Keratinocyte (primary cell): ENCODE data around the gene CEACAM18. TPM values are rescaled to one million over a fixed set of nuclear protein-coding genes. Genes with fewer than 3 reads are reported as not detected.

Experiments used
- DNase-seq: peaks from one replicate; pipeline ENCODE4 v3.0.0-alpha.2; 2011; ENCODE audit warnings: low read depth, missing footprints, low spot score
- FAIRE-seq: peaks from 2 replicates; lab custom pipeline; 2011; peaks lifted over from hg19 to GRCh38; lab: Jason Lieb, UNC
- H2AFZ ChIP-seq: 2 replicates; pipeline ENCODE4 v1.6.0; 2012; ENCODE audit warnings: low read length, control low read depth, inconsistent platforms; ENCODE audit not compliant: control insufficient read depth
- H3K27ac ChIP-seq: 2 replicates; pipeline ENCODE4 v1.5.1; 2011; ENCODE audit warnings: low read length; ENCODE audit not compliant: control insufficient read depth, insufficient read depth
- H3K27me3 ChIP-seq: 3 replicates; pipeline ENCODE4 v1.6.0; 2011; ENCODE audit warnings: low read length; ENCODE audit not compliant: control insufficient read depth, insufficient read depth; ENCODE audit errors: extremely low read depth
- H3K36me3 ChIP-seq, 2 experiments: 2 replicates in 1 of 2; 3 replicates in 1 of 2; pipeline ENCODE4 v1.5.1; 2011; ENCODE audit warnings: low read length in 2 of 2, mild to moderate bottlenecking in 1 of 2; ENCODE audit not compliant: control insufficient read depth in 2 of 2, insufficient read depth in 2 of 2; ENCODE audit errors: extremely low read depth in 1 of 2
- H3K4me1 ChIP-seq: 3 replicates; pipeline ENCODE4 v1.5.1; 2011; ENCODE audit warnings: low read length; ENCODE audit not compliant: control insufficient read depth, insufficient read depth; ENCODE audit errors: extremely low read depth
- H3K4me2 ChIP-seq: 3 replicates; pipeline ENCODE4 v1.6.0; 2011; ENCODE audit warnings: low read depth, low read length; ENCODE audit not compliant: control insufficient read depth, insufficient read depth; ENCODE audit errors: extremely low read depth
- H3K4me3 ChIP-seq, 3 experiments: fragments of 200-600 bp in 1 of 3; sonication (generic) in 1 of 3; 2 replicates in 2 of 3; 3 replicates in 1 of 3; pipeline ENCODE4 v1.5.1; 2011 to 2016; ENCODE audit warnings: low read length in 3 of 3, mild to moderate bottlenecking in 3 of 3, control low read depth in 2 of 3, inconsistent platforms in 1 of 3, low read depth in 1 of 3, mixed read lengths in 1 of 3, mixed run types in 1 of 3, moderate library complexity in 1 of 3; ENCODE audit not compliant: control insufficient read depth in 2 of 3, insufficient read depth in 2 of 3; ENCODE audit errors: extremely low read depth in 1 of 3
- H3K79me2 ChIP-seq: 2 replicates; pipeline ENCODE4 v1.6.0; 2012; ENCODE audit warnings: low read length; ENCODE audit not compliant: control insufficient read depth, insufficient read depth
- H3K9ac ChIP-seq: 3 replicates; pipeline ENCODE4 v1.6.0; 2011; ENCODE audit warnings: low read length; ENCODE audit not compliant: control insufficient read depth, insufficient read depth; ENCODE audit errors: extremely low read depth
- H3K9me1 ChIP-seq: 3 replicates; pipeline ENCODE4 v1.6.0; 2011; ENCODE audit warnings: low read length; ENCODE audit not compliant: control insufficient read depth, insufficient read depth; ENCODE audit errors: extremely low read depth
- H3K9me3 ChIP-seq: 2 replicates; pipeline ENCODE4 v1.5.1; 2012; ENCODE audit warnings: low read depth, low read length; ENCODE audit not compliant: control insufficient read depth
- H4K20me1 ChIP-seq: 3 replicates; pipeline ENCODE4 v1.6.0; 2011; ENCODE audit warnings: low read length; ENCODE audit not compliant: control insufficient read depth, insufficient read depth; ENCODE audit errors: extremely low read depth
- EZH2 ChIP-seq: IDR thresholded peaks from one replicate; pipeline ENCODE4 v1.6.1; 2012; ENCODE audit warnings: inconsistent platforms, mild to moderate bottlenecking, low read length, moderate library complexity
- dilution Hi-C: fragments of 300-500 bp; cut with MboI; formaldehyde crosslinking; loops from one replicate; pipeline ENCODE4 v1.7.0; 2020; ENCODE audit warnings: low sequenced_read_pairs; ENCODE audit not compliant: extremely low pct_ligation_motif_present
- polyA plus RNA-seq, 5 experiments: library from polyadenylated mRNA; depleted of rRNA in 3 of 5; stranded (reverse) in 3 of 5; stranded (forward) in 1 of 5; unstranded in 1 of 5; fragments of >200 nt; gene quantifications; 1 replicate in 1 of 5; 2 replicates in 3 of 5; 3 replicates in 1 of 5; pipeline versions ENCODE4 v1.2.1 to v1.2.3, GENCODE V29; 2011 to 2012; ENCODE audit warnings: missing spikeins in 2 of 5, low read depth in 1 of 5, low replicate concordance in 1 of 5
- TF ChIP-seq, protein P1 (sequence below), 3 experiments: IDR thresholded peaks in 1 of 3; conservative IDR thresholded peaks in 1 of 3; optimal IDR thresholded peaks in 1 of 3; 2 replicates in 2 of 3; 3 replicates in 1 of 3; pipeline versions ENCODE3 to v1.5.1; 2011; ENCODE audit warnings: low read length in 3 of 3, mild to moderate bottlenecking in 3 of 3, moderate library complexity in 2 of 3, control low read depth in 1 of 3, inconsistent platforms in 1 of 3; ENCODE audit not compliant: insufficient read depth in 2 of 3; ENCODE audit errors: extremely low read depth in 1 of 3

The CEACAM18 gene
- polyA plus RNA-seq, 1 donor (not counting 4 experiments of a cell fraction or from before 2014, with no cell fraction given), result not detected

DNA sequence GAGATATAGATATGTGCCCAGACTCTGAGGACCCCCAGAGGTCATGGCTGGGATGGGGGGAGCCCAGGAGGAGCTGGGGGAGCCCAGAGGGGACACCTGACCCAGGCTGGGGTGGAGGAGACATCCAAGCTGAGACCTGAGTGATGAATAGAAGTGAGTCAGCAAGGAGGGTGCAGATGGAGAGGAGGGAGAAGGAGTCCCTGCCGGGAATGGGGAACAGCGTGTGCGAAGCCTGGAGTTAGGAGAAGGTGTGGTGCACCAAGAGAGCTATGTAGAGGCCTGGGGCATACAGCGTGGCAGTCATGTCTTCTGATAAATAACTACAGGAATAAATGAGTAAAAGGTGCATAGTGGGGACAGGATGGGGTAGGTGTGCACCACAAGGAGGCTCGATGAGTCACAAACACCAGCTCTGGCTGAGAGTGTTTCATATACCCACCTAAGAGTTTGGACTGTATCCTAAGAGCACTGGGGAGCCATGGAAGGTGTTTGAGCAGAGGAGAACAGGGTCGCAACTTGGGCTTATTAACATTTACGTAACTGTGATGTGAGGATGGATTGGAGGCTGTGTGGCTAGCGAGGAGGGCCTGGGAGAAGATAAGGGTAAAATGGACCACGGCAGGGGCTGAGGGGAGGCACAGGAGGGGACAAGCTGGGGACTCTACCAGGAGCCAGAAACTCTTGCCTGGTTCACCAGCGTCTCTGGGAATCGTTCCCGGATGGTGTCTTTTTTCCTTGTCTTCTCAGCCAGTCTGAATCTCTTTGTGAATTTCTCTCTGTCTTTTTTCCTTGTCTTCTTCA, 1.4 kb downstream of the CEACAM18 start:
- Histone ChIP-seq H3K79me2 (no peaks in the 10 kb centered on the region), H4K20me1 (no peaks in the 10 kb centered on the region), H3K9me3 (no peaks in the 10 kb centered on the region), H3K27ac (no peak overlapping the region), H3K27me3 (no peaks in the 10 kb centered on the region), H3K36me3 (no peaks in the 10 kb centered on the region), H2AFZ (no peak overlapping the region), H3K4me3 (no peak overlapping the region), H3K9ac (no peak overlapping the region), H3K9me1 (no peaks in the 10 kb centered on the region), H3K4me2 (no peak overlapping the region), H3K4me1 (peaks cover 2% of the 10 kb centered on the region)
- TF ChIP-seq, protein P1, sequence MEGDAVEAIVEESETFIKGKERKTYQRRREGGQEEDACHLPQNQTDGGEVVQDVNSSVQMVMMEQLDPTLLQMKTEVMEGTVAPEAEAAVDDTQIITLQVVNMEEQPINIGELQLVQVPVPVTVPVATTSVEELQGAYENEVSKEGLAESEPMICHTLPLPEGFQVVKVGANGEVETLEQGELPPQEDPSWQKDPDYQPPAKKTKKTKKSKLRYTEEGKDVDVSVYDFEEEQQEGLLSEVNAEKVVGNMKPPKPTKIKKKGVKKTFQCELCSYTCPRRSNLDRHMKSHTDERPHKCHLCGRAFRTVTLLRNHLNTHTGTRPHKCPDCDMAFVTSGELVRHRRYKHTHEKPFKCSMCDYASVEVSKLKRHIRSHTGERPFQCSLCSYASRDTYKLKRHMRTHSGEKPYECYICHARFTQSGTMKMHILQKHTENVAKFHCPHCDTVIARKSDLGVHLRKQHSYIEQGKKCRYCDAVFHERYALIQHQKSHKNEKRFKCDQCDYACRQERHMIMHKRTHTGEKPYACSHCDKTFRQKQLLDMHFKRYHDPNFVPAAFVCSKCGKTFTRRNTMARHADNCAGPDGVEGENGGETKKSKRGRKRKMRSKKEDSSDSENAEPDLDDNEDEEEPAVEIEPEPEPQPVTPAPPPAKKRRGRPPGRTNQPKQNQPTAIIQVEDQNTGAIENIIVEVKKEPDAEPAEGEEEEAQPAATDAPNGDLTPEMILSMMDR (optimal IDR thresholded peaks at IDR 0.05 in 1 of 3, IDR thresholded peaks at IDR 0.05 in 1 of 3, conservative IDR thresholded peaks at IDR 0.05 in 1 of 3; ENCODE audit: extremely low read depth in 1 of 3, insufficient read depth in 2 of 3, low read length in 3 of 3), result no peak
- TF ChIP-seq EZH2, result no peak
- dilution Hi-C loops, result no loop called here
- FAIRE-seq (no peak), DNase-seq (no peak)

DNA sequence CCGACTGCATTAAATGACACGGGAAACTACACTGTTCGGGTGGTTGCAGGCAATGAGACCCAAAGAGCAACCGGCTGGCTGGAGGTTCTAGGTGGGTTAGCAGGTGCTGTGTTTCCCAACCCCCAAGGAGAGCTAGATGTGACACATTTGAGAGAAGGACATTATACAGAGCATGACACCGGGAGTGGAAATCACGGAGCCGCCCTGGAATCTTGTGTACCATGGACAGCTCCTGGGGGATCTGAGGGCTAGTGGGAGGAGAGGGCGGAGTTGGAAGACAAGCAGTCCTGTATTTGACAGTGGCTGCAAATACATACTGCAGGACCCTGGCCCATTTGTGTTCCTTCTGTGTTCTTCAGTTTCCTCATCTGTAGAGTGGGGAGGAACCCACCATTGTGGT, 2.3 kb downstream of the CEACAM18 start:
- no peak overlapping the region for H2AFZ ChIP-seq
- H3K9me3 ChIP-seq, result peaks cover 2% of the 10 kb centered on the region
- no peak for FAIRE-seq
- no peak overlapping the region for H3K9ac ChIP-seq
- H3K9me1 ChIP-seq, result no peaks in the 10 kb centered on the region
- no peaks in the 10 kb centered on the region for H3K79me2 ChIP-seq
- H4K20me1 ChIP-seq, result no peaks in the 10 kb centered on the region
- no peak overlapping the region for H3K4me3 ChIP-seq
- TF ChIP-seq, protein P1 (optimal IDR thresholded peaks at IDR 0.05 in 1 of 3, IDR thresholded peaks at IDR 0.05 in 1 of 3, conservative IDR thresholded peaks at IDR 0.05 in 1 of 3; ENCODE audit: extremely low read depth in 1 of 3, insufficient read depth in 2 of 3, low read length in 3 of 3), result no peak
- no peak for TF ChIP-seq EZH2
- H3K27me3 ChIP-seq, result no peaks in the 10 kb centered on the region
- H3K36me3 ChIP-seq, result no peaks in the 10 kb centered on the region
- dilution Hi-C loops, result no loop called here
- no peaks in the 10 kb centered on the region for H3K4me1 ChIP-seq
- no peak overlapping the region for H3K4me2 ChIP-seq
- DNase-seq, result no peak
- no peak overlapping the region for H3K27ac ChIP-seq
